GM12892 (cell line): ENCODE results near the gene ZNF529.

ENCODE experiments used
- POLR2A ChIP-seq: IDR thresholded peaks from 2 replicates; pipeline ENCODE4 v1.6.1; 2011; ENCODE audit warnings: low read depth, low read length, control low read depth
- POLR2AphosphoS5 ChIP-seq: IDR thresholded peaks from 2 replicates; pipeline ENCODE4 v1.6.1; 2011; ENCODE audit warnings: low read depth, low read length, control low read depth
- TAF1 ChIP-seq: IDR thresholded peaks from 2 replicates; pipeline ENCODE4 v1.6.1; 2011; ENCODE audit warnings: low read depth, mild to moderate bottlenecking, control low read depth, low read length, borderline replicate concordance

DNA sequence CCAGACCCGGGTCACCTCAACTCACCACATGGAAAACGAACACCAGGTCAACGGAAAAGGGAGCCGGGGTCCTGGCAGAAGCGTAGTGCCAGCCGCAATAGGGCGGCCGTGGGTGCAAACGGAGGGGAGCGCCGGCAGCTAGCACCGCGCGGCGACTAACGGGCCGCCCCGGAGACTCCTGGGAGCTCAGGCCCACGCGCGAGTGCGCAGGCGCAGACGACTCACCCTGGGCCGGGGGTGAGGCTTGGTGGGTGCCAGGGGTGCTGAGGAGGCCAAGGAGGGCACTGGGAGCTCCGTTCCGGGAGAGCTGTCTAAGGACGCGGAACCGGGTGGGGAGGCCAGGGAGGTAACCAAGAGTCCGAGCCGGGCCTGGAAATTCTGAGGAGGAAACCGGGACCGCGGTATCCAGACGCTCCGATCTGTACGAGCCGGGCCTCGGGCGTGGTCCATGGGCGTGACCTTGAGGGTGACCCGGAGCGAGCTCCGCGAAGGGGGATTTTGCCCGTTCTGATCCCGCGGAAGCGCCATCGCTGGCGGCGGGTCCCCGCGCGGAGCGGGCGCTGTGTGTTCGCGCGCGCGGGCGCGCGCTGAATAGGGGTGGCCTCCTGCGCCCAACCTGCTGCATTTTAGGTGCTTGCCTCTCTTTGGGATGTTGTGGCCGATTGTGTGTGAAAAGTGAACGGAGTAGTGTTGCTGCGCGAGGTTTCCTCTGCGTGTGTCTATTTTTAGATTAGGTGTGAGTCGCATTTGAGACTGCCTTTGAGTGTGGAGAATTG, 32.2 kb upstream of the ZNF529 start, which contains the start of gene ZNF382:
- TF ChIP-seq POLR2A (peak; percentile 45; the same call in 1 of the 2 replicates), POLR2AphosphoS5 (peak; percentile 59; the same call in 1 of the 2 replicates), TAF1 (0 out of 2 replicates have a peak, but pooled peaks have one; percentile 22)
